GM12875 (cell line): ENCODE measurements around the gene FGA.

ENCODE experiments used
- H3K4me3 ChIP-seq: one replicate; pipeline ENCODE4 v1.5.1; 2011; ENCODE audit warnings: low read depth, low read length, control low read depth
- TF ChIP-seq, protein P1 (sequence below): IDR thresholded peaks from 2 replicates; pipeline ENCODE4 v1.5.1; 2011; ENCODE audit warnings: low read depth, mild to moderate bottlenecking, control low read depth, inconsistent platforms, low read length, moderate library complexity, borderline replicate concordance; ENCODE audit not compliant: insufficient read depth

Gene FGA

GRCh38 chr4:154615211-154615610, 24.7 kb upstream of the FGA start:
- H3K4me3 ChIP-seq: no peak overlapping the region
- TF ChIP-seq, protein P1, sequence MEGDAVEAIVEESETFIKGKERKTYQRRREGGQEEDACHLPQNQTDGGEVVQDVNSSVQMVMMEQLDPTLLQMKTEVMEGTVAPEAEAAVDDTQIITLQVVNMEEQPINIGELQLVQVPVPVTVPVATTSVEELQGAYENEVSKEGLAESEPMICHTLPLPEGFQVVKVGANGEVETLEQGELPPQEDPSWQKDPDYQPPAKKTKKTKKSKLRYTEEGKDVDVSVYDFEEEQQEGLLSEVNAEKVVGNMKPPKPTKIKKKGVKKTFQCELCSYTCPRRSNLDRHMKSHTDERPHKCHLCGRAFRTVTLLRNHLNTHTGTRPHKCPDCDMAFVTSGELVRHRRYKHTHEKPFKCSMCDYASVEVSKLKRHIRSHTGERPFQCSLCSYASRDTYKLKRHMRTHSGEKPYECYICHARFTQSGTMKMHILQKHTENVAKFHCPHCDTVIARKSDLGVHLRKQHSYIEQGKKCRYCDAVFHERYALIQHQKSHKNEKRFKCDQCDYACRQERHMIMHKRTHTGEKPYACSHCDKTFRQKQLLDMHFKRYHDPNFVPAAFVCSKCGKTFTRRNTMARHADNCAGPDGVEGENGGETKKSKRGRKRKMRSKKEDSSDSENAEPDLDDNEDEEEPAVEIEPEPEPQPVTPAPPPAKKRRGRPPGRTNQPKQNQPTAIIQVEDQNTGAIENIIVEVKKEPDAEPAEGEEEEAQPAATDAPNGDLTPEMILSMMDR: no peak

GRCh38 chr4:154614306-154614705, 23.8 kb upstream of the FGA start:
- no peak overlapping the region for H3K4me3 ChIP-seq
- TF ChIP-seq, protein P1: no peak

DNA sequence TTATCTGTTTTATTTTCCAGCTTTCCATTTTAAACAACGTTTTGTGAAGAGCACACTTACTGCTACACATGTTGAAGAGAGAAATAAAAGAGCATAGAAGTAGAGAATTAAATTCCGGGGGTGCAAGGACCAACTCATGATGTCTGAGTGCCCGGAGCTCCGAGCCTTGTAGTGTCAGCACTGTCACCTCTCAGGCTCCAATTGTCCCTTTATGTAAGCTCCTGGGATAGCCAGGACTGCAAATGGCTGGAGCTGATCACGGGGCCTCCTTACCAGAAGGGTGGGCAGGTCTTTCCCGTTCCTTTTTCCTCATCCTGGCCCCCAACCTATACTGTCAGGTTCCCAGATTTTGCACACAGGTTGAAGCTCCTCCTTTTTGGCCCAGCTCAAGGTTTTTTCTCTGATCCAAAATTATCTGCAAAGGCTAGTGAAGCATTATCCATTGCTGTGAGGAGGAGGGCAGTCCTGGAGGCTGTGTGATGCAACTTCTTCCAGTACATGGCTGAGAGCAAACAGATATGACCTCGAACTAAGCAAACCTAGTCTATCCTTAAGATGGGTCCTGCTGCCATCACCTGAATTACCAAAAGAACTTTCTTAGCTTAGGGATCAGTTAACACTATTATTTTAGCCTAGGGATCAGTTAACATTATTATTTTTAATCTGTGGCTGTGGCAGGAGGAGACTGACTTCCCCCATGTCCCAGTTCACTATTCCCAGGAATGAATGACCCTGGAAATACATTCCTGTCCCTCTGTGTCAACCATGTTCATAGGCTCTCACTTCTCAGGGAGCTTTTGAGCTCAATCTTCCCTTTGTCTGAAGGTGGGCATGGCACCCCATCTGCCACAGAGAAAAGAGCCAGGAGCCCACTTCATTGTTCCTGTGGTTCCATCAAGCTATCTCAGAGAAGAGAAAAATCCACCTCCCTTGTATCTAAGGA, 22.2 kb upstream of the FGA start, which contains the start of gene FGG:
FGG (minus strand) TSS at position 185 of the 943 bp plus-strand sequence; CDS start at position 138, 47 bp downstream.
- TF ChIP-seq, protein P1: no peak
- H3K4me3 ChIP-seq: no peak within 1 kb of the TSS

DNA sequence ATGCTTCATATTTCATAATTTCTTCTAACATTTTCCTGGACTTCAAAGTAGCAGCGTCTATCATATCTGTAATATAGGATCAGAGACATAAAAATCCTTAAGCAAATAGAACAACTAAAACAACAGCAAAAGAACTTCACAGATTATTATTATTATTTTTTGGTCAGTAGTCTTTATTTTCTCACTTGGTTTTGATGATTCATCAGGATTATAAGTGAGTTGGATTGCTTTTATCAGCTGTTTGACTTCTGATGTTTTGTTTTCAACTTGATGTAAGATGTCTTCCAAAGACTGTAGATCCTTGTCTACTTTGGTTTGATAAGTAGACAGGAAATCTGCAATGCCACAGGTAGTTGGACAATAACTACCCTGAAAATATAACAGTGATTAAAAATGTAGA, 21.3 kb upstream of the FGA start:
- TF ChIP-seq, protein P1: no peak
- no peak overlapping the region for H3K4me3 ChIP-seq

DNA sequence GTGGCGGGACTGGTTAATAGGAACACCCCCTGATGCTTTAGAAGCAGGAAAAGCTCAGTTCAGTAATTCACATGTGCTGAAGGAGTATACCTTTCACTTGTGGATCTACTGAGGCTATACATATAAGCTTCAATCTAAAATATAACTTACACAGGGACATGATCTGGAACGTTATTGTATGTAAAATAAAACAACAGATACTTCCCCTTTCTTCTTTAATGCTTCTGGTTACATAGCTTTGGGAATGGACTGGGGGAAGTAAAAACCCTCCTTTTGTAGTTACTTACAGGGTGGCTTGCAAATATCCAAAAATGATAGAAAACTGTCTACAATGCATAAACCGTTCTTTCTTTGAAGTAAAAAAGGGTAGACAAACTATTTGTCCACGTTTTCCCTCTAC, 20.0 kb upstream of the FGA start:
- H3K4me3 ChIP-seq: no peak overlapping the region
- TF ChIP-seq, protein P1: no peak

DNA sequence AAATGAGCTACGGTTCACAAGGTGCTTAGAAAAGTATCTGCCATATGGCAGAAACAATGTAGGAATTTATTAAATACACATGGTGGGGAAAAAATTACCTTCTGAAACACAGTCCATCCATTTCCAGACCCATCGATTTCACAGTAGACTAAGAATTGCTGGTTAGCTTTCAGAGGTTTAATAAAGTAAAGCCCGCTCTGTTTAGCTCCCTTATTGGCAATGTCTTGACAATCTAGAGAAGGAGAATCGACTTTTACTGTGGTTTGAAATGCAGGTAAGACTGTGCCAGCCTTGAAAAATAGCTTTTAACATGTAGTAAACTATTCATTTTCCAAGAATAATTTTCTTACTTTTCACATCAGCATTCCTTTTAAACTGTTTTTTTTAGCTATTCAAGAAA, 19.0 kb upstream of the FGA start:
- TF ChIP-seq, protein P1: no peak
- H3K4me3 ChIP-seq: no peak overlapping the region
